ENCODE data around the gene MINDY4.

DNA sequence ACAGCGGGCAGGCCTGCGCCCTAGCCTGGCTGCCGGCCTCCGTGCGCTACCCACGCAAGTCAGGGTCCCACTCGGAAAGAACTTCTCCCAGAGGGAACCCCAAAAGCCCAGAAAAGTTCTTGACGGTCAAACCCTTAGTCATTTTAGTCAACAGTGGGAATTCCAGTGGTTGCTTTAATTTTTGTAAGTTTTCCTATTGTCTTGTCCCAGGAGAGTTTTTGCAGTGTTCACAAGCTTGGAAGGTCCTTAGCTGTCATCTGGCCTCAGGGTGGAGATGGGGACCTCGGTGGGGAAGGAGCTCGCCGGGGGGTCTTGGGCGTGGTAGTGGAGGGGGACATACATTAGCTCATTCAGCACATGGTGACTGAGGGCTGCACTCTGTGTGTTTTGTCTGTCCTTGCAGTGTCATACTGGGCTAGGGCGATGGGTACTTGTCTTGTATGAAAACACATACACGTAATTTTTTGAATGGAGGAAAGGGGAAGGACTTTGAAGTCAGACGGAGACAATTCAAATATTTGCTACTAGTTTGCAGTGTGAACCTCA lies 736 bp downstream of the MINDY4 start:
- TF ChIP-seq, protein P1, sequence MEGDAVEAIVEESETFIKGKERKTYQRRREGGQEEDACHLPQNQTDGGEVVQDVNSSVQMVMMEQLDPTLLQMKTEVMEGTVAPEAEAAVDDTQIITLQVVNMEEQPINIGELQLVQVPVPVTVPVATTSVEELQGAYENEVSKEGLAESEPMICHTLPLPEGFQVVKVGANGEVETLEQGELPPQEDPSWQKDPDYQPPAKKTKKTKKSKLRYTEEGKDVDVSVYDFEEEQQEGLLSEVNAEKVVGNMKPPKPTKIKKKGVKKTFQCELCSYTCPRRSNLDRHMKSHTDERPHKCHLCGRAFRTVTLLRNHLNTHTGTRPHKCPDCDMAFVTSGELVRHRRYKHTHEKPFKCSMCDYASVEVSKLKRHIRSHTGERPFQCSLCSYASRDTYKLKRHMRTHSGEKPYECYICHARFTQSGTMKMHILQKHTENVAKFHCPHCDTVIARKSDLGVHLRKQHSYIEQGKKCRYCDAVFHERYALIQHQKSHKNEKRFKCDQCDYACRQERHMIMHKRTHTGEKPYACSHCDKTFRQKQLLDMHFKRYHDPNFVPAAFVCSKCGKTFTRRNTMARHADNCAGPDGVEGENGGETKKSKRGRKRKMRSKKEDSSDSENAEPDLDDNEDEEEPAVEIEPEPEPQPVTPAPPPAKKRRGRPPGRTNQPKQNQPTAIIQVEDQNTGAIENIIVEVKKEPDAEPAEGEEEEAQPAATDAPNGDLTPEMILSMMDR (IDR thresholded peaks at IDR 0.05), result no peak
- no peak for TF ChIP-seq EZH2 (IDR thresholded peaks at IDR 0.05; ENCODE audit: borderline replicate concordance, insufficient read depth, low read depth, low read length, poor library complexity, severe bottlenecking)
